ENCODE measurements around the gene CENPE.

Gene CENPE

GRCh38 chr4:103118166-103118565, 80.0 kb downstream of the CENPE start:
- no peak for DNase-seq

GRCh38 chr4:103111598-103111997, 86.5 kb downstream of the CENPE start:
- DNase-seq = no peak

- DNase-seq = no peak
These were observed 89.6 kb downstream of the CENPE start for GRCh38 chr4:103108542-103108941.

GRCh38 chr4:103105558-103106356, 92.4 kb downstream of the CENPE start:
- DNase-seq = no peak

- no peak for DNase-seq
These were observed 93.3 kb downstream of the CENPE start for GRCh38 chr4:103104886-103105285.

GRCh38 chr4:103100691-103101090, 97.5 kb downstream of the CENPE start:
- no peak for DNase-seq

GRCh38 chr4:103099691-103100392, 98.3 kb downstream of the CENPE start, which contains the start of gene BDH2:
Gene BDH2, minus strand, starts transcription at chr4:103099834. Its CDS starts 3,580 bp downstream, at chr4:103096254.
- peak; percentile 73 for DNase-seq

GRCh38 chr4:103098756-103099440, 99.2 kb downstream of the CENPE start:
- no peak for DNase-seq

- no peak for DNase-seq
These were observed 99.8 kb downstream of the CENPE start for GRCh38 chr4:103098341-103098740.

GRCh38 chr4:103097112-103097511, 101.0 kb downstream of the CENPE start:
- no peak for DNase-seq

- no peak for DNase-seq
These were observed 103.1 kb downstream of the CENPE start for GRCh38 chr4:103095080-103095479.

GRCh38 chr4:103092245-103092644, 105.9 kb downstream of the CENPE start:
- no peak for DNase-seq

GRCh38 chr4:103091601-103092223, 106.4 kb downstream of the CENPE start:
- DNase-seq = peak; percentile 76

GRCh38 chr4:103089481-103089880, 108.7 kb downstream of the CENPE start:
- DNase-seq = no peak

- DNase-seq = no peak
These were observed 111.6 kb downstream of the CENPE start for GRCh38 chr4:103086551-103086950.

- no peak for DNase-seq
These were observed 112.5 kb downstream of the CENPE start for GRCh38 chr4:103085555-103086196.

GRCh38 chr4:103079621-103080020, 118.5 kb downstream of the CENPE start:
- no peak for DNase-seq

- DNase-seq = peak; percentile 27
These were observed 121.3 kb downstream of the CENPE start, which contains the start of gene SLC9B2 for GRCh38 chr4:103076747-103077347. Gene SLC9B2, minus strand, starts transcription at chr4:103076761. Its CDS starts 9,211 bp downstream, at chr4:103067550.

- DNase-seq = peak; percentile 67
These were observed 122.0 kb downstream of the CENPE start for GRCh38 chr4:103075894-103076746.

GRCh38 chr4:103075435-103075893, 122.7 kb downstream of the CENPE start:
- peak; percentile 31 for DNase-seq
